AML-193 (cell line): ENCODE measurements around the gene OR2T11.
"Not testable (repeated sequence)": the region's sequence is repeated elsewhere in the genome, so short reads cannot be mapped to it uniquely, and the experiment has no call there.

ENCODE experiments used
- DNase-seq, 2 experiments: peaks; one replicate each; lab custom pipeline; 2025; lab: John Stamatoyannopoulos, UW

The OR2T11 gene

GRCh38 chr1:248618878-248619277 is 16.0 kb downstream of the OR2T11 start:
- DNase-seq = peak; percentile 10 to 26

DNA sequence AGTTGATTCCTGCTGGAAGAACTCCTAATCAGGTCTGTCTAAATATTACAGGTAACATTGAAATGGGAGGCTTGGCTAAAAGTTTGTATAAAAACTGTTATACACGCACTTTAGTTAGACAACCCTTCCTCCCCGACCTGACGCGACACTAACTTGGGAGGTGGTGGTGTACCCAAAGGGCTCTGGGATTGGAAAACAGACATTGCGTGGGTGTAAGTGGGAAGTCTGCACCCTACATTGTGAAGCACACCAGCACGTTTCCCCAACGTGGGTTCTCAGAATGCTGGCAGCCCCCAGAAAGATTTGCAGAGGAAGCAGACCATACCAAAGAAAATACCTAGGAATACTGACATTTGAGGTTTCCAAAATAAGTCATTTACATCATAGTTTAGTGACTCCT is 16.8 kb downstream of the OR2T11 start:
- DNase-seq = no peak

- no peak for DNase-seq
Measured at GRCh38 chr1:248613742-248614141, 21.1 kb downstream of the OR2T11 start.

- DNase-seq = no peak
Measured at GRCh38 chr1:248611883-248612414, 22.9 kb downstream of the OR2T11 start.

DNA sequence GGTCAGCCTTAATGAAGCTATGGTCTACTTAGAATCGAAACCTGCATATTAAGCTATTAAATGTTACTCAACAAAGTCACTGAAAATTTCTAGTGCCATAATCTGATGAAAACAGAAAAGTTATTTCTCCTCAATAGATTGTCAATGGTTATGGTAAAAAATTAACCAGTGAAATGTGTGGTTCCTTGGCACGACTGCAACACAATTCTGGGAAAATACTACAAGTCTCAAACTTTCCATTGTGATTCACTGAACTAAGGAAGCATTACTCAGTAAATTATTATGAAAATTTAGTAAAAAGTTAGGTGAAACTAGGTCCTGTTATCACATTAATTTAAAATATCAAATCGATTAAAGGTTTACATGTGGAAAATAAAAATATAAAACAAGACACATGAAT is 24.6 kb downstream of the OR2T11 start:
- DNase-seq = no peak

DNA sequence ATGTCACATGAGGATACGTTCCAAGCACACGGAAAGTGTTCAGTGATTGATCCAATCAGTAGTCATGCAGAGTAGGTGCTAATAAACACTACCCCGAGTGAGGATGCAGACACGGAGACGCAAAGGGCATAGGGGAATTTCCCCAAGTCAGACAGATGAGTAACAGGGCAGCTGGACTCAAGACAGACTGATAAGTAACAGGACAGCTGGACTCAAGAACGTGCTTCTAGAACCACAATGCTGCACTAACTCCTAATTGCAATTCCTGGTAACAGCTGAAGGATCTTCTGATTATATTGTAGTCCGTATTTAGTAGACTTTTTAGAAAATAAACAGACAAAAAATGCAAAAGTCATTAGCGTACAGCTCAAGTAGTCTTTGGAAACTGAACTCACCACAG is 35.5 kb downstream of the OR2T11 start:
- no peak for DNase-seq

- DNase-seq = no peak
Measured at GRCh38 chr1:248597589-248597988, 37.3 kb downstream of the OR2T11 start, which contains the start of gene OR2T10. Gene OR2T10 (minus strand): TSS chr1:248597700. CDS start chr1:248593768, 3,932 bp downstream.

DNA sequence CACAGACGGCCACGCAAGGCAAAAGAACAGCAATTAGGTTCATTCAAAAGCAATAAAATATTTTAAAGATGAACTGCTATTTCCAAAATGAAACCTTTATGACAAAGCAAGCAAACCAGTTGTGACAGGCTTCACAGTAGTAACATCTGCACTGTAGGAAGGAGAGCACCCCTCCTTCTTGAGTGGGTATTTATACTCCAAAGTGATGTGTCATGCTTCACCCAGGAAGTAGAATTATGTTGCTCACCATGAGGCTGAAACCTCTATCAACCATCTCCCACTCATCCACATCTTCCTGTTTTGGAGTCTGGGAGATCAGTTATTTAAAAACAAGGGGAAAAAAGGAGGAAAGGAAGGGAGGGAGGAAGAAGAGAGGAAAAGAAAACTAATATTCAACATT is 38.3 kb downstream of the OR2T11 start:
- peak; percentile 2 to 5 for DNase-seq

DNA sequence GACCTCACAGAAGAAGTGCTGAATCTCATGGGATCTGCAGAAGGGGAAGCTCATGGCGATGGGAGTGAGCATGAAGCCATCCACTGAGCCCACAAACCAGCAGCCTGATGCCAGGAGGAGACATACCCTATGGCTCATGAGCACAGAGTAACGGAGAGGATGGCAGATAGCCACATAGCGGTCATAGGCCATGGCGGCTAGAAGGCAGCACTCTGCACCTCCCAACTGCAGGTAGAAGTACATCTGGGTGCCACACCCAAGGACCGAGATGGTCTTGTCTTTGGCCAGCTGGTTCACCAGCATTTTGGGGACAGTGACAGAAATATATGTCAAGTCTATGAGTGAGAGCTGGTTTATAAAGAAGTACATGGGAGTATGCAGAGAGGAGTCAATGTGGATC is 41.7 kb downstream of the OR2T11 start:
- DNase-seq = no peak

- DNase-seq = no peak
Measured at GRCh38 chr1:248592655-248593054, 42.2 kb downstream of the OR2T11 start.

GRCh38 chr1:248590055-248590454 is 44.8 kb downstream of the OR2T11 start:
- DNase-seq = no peak

DNA sequence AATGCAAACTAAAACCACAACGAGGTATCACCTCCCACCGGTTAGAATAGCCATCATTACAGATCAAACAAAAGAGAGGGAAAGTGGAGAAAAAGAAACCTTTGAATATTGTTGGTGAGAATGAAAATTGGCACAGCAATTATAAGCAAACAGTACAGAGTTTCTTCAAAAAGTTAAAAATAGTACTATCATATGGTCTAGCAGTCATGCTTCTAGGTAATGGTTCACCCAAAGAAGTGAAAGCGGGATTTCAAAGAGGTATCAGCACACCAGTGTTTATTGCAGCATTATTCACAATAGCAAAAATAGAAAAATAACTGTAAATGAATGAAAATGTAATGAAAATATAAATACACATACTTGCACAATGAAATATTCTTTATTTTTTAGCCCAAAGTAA is 45.6 kb downstream of the OR2T11 start:
- DNase-seq = no peak

GRCh38 chr1:248585266-248585665 is 49.6 kb downstream of the OR2T11 start:
- no peak for DNase-seq

DNA sequence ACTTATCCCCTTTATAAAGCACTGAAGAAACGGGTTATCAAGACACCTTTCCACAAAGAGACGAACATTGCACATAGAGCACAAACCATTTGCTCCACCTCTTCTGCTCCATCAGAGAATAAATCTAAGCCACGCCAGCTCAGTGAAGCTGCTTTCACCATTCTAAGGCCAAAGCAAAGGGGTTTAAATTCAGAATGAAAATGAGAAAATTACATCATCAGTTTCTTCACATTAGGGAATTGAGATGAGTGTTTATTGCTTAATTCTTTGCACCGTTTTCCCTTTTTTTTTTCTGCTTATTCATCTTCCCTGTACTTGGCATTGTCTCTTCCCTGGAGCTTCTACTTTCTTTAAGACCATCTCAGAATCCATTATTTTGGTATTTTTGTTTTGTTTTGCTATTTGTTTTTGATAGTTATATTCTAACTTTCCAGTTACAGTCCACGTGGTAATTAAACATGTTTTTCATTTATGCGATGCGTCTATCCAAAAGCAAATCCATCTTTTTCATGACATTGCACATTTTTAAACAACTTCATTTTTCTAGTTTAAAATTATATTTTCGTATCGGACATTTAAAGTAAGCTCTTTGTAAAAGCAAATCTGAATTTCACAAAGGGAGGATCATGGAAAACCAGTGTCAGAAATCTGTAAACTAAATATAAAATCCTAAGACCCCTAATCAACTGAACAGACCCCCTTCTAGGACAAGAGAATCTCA is 58.5 kb downstream of the OR2T11 start:
- no peak for DNase-seq

GRCh38 chr1:248574657-248575056 is 60.2 kb downstream of the OR2T11 start, which contains the start of gene OR2T34:
Gene OR2T34 (minus strand): TSS chr1:248574757. CDS start chr1:248574757, 0 bp downstream.
- not testable (repeated sequence) for DNase-seq

GRCh38 chr1:248573856-248574255 is 61.0 kb downstream of the OR2T11 start:
- not testable (repeated sequence) for DNase-seq
